Thyroid gland (tissue), 4 donors: Measurements from ENCODE around the gene FOSL2.

Source experiments
- CTCF ChIP-seq, 6 experiments: fragments of 200-600 bp in 3 of 6; fragments of 450-650 bp in 3 of 6; sonication (generic) in 3 of 6; IDR thresholded peaks; one replicate each; pipeline ENCODE4 v1.5.1; 2016 to 2019; ENCODE audit warnings: antibody characterized with exemption in 6 of 6, mild to moderate bottlenecking in 2 of 6, inconsistent platforms in 1 of 6, moderate library complexity in 1 of 6
- POLR2A ChIP-seq, 2 donors: fragments of 450-650 bp; IDR thresholded peaks; one replicate each; pipeline ENCODE4 v1.6.1; 2017; ENCODE audit warnings: antibody characterized with exemption in 2 of 2, mild to moderate bottlenecking in 2 of 2, moderate library complexity in 1 of 2

- TF ChIP-seq CTCF (IDR thresholded peaks at IDR 0.05) (no peak), POLR2A (IDR thresholded peaks at IDR 0.05) (no peak)
Measured at GRCh38 chr2:28439763-28440162, 47.1 kb downstream of the FOSL2 start.
